ENCODE measurements around the gene MARCHF3. TPM values are rescaled to one million over a fixed set of nuclear protein-coding genes. Genes with fewer than 3 reads are reported as not detected.

The MARCHF3 gene
- total RNA-seq, 1 donor from 2014 or later, result 1.5 TPM

- Mint-ChIP-seq H3K4me1 (ENCODE audit: low read depth) (peaks cover 16% of the 10 kb centered on the region), H3K27ac (ENCODE audit: unreplicated experiment) (no peak overlapping the region), H3K27me3 (ENCODE audit: low read depth) (peaks cover 6% of the 10 kb centered on the region), H3K9me3 (ENCODE audit: low read depth) (no peaks in the 10 kb centered on the region), H3K36me3 (ENCODE audit: low read depth) (no peaks in the 10 kb centered on the region), H3K4me3 (ENCODE audit: unreplicated experiment) (no peak overlapping the region)
- no peak for DNase-seq (ENCODE audit: low spot score)
- TF ChIP-seq, protein P1, sequence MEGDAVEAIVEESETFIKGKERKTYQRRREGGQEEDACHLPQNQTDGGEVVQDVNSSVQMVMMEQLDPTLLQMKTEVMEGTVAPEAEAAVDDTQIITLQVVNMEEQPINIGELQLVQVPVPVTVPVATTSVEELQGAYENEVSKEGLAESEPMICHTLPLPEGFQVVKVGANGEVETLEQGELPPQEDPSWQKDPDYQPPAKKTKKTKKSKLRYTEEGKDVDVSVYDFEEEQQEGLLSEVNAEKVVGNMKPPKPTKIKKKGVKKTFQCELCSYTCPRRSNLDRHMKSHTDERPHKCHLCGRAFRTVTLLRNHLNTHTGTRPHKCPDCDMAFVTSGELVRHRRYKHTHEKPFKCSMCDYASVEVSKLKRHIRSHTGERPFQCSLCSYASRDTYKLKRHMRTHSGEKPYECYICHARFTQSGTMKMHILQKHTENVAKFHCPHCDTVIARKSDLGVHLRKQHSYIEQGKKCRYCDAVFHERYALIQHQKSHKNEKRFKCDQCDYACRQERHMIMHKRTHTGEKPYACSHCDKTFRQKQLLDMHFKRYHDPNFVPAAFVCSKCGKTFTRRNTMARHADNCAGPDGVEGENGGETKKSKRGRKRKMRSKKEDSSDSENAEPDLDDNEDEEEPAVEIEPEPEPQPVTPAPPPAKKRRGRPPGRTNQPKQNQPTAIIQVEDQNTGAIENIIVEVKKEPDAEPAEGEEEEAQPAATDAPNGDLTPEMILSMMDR (IDR thresholded peaks at IDR 0.05), result no peak
Observed at GRCh38 chr5:127038550-127038949, 8.2 kb upstream of the MARCHF3 start.

GRCh38 chr5:127031863-127032232, 1.5 kb upstream of the MARCHF3 start:
- TF ChIP-seq, protein P1 (IDR thresholded peaks at IDR 0.05), result no peak
- Mint-ChIP-seq H3K4me1 (ENCODE audit: low read depth) (peaks cover 5% of the 10 kb centered on the region), H3K36me3 (ENCODE audit: low read depth) (no peaks in the 10 kb centered on the region), H3K27me3 (ENCODE audit: low read depth) (peaks cover 6% of the 10 kb centered on the region), H3K9me3 (ENCODE audit: low read depth) (no peaks in the 10 kb centered on the region), H3K4me3 (ENCODE audit: unreplicated experiment) (peak overlapping the region; percentile 84), H3K27ac (ENCODE audit: unreplicated experiment) (no peak overlapping the region)
- DNase-seq (ENCODE audit: low spot score), result no peak

DNA sequence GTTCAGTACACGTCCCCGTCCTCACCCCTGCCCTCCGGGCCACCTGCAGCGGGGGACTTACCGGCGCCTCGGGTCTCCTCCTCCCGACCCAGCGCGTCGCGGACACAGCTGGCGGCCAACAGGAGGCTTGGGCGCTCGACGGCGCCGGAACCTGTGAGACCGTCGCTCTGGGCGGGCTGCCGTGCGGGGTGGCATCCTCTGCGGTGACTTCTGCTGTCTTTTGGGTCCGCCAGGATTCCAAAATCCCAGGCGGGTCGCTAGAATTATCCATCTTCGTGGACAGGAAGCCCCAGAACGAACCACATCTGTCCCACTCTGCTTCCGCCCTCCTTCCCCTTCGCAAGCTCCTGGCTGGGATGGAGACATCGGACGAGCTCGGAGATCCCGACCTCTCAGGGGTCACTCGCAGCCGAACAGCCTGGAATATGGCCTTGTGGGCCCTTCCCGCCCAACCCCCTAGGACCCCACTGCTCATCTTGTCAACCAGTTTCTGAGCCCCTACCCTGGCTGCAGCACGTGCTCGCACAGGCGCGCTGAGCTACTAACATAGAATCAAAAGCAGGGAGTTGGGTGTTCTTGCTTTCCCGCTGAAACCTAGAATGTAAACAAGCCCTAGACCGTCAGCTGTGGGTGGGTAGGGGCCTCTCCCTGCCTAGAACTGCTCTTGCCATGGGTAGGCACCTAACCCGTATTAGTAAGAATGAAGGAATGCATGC, 947 bp upstream of the MARCHF3 start:
- DNase-seq (ENCODE audit: low spot score), result no peak
- H3K4me3 Mint-ChIP-seq (ENCODE audit: unreplicated experiment), result peak overlapping the region; percentile 84
- H3K27ac Mint-ChIP-seq (ENCODE audit: unreplicated experiment), result peak overlapping the region; percentile 51
- TF ChIP-seq, protein P1 (IDR thresholded peaks at IDR 0.05), result no peak
- no peaks in the 10 kb centered on the region for H3K9me3 Mint-ChIP-seq (ENCODE audit: low read depth)
- no peaks in the 10 kb centered on the region for H3K36me3 Mint-ChIP-seq (ENCODE audit: low read depth)
- H3K4me1 Mint-ChIP-seq (ENCODE audit: low read depth), result peaks cover 5% of the 10 kb centered on the region
- H3K27me3 Mint-ChIP-seq (ENCODE audit: low read depth), result peaks cover 6% of the 10 kb centered on the region

GRCh38 chr5:127029581-127030258, 638 bp downstream of the MARCHF3 start:
- peak overlapping the region; percentile 84 for H3K4me3 Mint-ChIP-seq (ENCODE audit: unreplicated experiment)
- peak overlapping the region; percentile 27 for H3K27ac Mint-ChIP-seq (ENCODE audit: unreplicated experiment)
- peaks cover 6% of the 10 kb centered on the region for H3K27me3 Mint-ChIP-seq (ENCODE audit: low read depth)
- peaks cover 5% of the 10 kb centered on the region for H3K4me1 Mint-ChIP-seq (ENCODE audit: low read depth)
- TF ChIP-seq, protein P1 (IDR thresholded peaks at IDR 0.05), result peak; percentile 74
- H3K9me3 Mint-ChIP-seq (ENCODE audit: low read depth), result no peaks in the 10 kb centered on the region
- DNase-seq (ENCODE audit: low spot score), result peak; percentile 86
- H3K36me3 Mint-ChIP-seq (ENCODE audit: low read depth), result no peaks in the 10 kb centered on the region

- DNase-seq (ENCODE audit: low spot score), result no peak
- Mint-ChIP-seq H3K9me3 (ENCODE audit: low read depth) (no peaks in the 10 kb centered on the region), H3K27me3 (ENCODE audit: low read depth) (peaks cover 4% of the 10 kb centered on the region), H3K27ac (ENCODE audit: unreplicated experiment) (no peak overlapping the region), H3K4me3 (ENCODE audit: unreplicated experiment) (peak overlapping the region; percentile 84), H3K36me3 (ENCODE audit: low read depth) (no peaks in the 10 kb centered on the region), H3K4me1 (ENCODE audit: low read depth) (peaks cover 5% of the 10 kb centered on the region)
- TF ChIP-seq, protein P1 (IDR thresholded peaks at IDR 0.05), result no peak
Observed at GRCh38 chr5:127028822-127029457, 1.4 kb downstream of the MARCHF3 start.

Data from chondrocyte (in vitro differentiated cells).